ENCODE data around the gene GET3. TPM values are rescaled to one million over a fixed set of nuclear protein-coding genes. Genes with fewer than 3 reads are reported as not detected.
"Not testable (repeated sequence)": the region's sequence is repeated elsewhere in the genome, so short reads cannot be mapped to it uniquely, and the experiment has no call there.

Gene GET3
- total and polyA plus RNA-seq, 5 experiments from 2014 or later = 26.7 to 72.3 (median 46.8) TPM

DNA sequence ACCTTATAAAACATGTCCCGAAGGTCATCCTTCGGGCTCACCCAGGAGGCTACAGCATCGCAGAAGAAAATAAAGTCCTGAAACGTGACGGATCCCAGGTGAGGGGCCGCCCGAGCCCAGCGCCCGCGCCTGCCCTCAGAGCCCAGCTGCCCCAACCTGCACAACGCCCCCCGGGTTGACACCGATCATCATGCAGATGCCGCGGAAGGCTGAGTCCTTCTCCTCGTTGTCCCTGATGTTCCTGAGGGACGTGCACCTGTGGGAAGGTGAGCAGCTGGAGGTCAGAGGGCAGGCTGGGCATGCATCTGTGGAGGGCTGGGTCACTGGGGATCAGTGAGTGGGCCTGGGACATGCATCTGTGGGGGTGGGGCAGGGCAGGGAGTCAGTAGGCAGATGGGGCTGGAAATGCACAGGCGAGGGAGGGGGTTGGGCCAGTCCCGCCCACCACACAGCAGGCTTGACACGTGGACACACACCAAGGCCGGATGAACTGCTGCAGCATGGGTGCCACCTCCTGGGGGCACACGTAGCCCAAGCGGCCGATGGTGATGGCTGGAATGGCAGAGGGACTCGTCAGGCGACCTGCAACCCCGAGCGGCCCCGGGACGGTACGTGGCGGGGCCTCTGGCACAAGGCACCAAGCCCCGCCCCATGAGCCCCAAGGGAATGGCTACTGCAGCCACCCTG lies 35.6 kb upstream of the GET3 start:
- no peak for DNase-seq
- H3K9me3 Mint-ChIP-seq = no peaks in the 10 kb centered on the region
- no peaks in the 10 kb centered on the region for H3K27me3 Mint-ChIP-seq
- peaks cover 0 to 48% (median 12%) of the 10 kb centered on the region in 3 donors for H3K36me3 Mint-ChIP-seq
- peaks cover 1 to 6% (median 5%) of the 10 kb centered on the region in 4 donors for H3K4me1 Mint-ChIP-seq
- POLR2A ChIA-PET = no interaction called here
- H3K4me3 Mint-ChIP-seq = no peak overlapping the region
- no peak for ATAC-seq
- H3K27ac Mint-ChIP-seq = no peak overlapping the region

DNA sequence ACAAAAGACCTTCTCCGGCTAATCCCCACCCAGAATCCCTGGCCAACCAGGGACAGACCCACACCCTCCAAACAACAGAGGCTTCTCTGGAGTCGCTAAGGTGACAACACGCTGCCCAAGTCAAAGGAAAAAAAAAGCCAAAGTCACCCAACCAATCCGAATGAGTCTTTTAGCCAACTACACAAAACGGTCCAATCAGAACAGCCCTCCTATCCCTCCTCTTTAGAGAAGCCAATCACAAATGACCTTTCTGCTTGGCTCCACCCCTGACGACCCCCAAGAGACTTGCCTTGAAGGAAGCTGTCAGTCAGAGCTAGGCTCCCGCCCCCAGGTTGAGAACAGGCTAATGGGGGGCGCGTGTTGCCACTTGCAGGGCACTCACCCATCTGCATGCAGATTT lies 34.3 kb upstream of the GET3 start:
- ATAC-seq (peak in 1 of 2 donors; percentile 42), DNase-seq (peak in 2 of 10 donors; percentile 21 to 31)
- H3K27ac Mint-ChIP-seq = peak overlapping the region in 1 of 10 donors; percentile 35
- H3K4me1 Mint-ChIP-seq = peaks cover 0 to 4% (median 2%) of the 10 kb centered on the region in 4 donors
- no peaks in the 10 kb centered on the region for H3K27me3 Mint-ChIP-seq
- no peaks in the 10 kb centered on the region for H3K9me3 Mint-ChIP-seq
- H3K4me3 Mint-ChIP-seq = peak overlapping the region in 1 of 10 donors; percentile 14
- peaks cover 0 to 56% (median 12%) of the 10 kb centered on the region in 3 donors for H3K36me3 Mint-ChIP-seq
- POLR2A ChIA-PET = no interaction called here

DNA sequence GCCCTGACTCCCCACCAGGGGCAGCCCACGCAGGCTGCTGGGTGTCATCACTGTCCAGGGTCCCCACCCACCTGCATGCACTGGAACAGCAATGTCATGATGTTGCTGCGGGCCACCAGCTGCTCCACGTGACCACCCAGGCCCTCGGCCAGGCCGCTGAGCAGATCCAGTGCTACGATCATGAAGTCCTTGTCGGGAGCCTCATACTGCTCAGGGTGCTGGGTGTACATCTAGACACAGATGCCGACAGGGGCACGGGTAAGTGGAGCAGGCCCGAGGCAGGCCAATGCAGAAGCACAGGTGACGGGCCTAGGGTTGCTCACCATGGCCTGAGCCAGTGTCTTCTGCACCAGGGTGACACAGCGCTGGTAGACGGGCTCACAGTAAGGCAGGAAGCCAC lies 32.1 kb upstream of the GET3 start:
- DNase-seq = no peak
- H3K36me3 Mint-ChIP-seq = peaks cover 0 to 72% (median 12%) of the 10 kb centered on the region in 3 donors
- ATAC-seq = no peak
- POLR2A ChIA-PET = no interaction called here
- peaks cover 0 to 2% (median 0%) of the 10 kb centered on the region in 4 donors for H3K4me1 Mint-ChIP-seq
- H3K27me3 Mint-ChIP-seq = no peaks in the 10 kb centered on the region
- no peaks in the 10 kb centered on the region for H3K9me3 Mint-ChIP-seq
- H3K27ac Mint-ChIP-seq = no peak overlapping the region
- H3K4me3 Mint-ChIP-seq = no peak overlapping the region

DNA sequence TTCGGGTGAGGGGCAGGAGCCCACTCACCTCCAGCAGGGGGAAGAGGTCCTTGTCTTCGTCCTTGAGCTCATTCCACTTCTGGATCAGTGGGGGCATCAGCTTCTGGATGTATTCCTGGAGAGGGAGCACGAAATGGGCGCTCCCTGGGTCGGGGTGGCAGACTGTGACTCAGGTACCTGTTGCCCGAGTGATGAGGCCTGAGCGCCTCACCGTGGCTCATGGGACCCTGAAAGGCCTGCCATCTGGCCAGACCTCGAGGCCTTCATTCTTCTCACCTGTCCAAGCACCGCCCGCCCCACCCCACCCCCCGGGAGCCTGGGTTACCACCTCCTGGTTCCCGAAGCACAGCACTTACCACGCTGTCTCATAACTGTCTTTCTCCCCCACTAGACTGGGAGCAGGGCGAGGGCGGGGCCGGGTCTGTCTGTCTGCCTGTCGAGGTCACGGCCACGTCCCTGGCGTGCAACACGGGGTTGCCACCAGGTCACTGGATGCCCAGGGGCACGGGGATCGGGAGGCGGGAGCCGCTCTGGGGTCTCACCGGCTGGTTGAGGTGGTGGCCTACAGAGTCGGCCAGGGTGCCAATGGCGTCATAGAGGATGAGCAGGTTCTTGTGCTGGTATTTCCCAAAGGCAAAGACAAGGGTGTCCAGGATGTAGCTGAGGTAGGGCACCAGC lies 31.5 kb upstream of the GET3 start:
- POLR2A ChIA-PET = no interaction called here
- Mint-ChIP-seq H3K4me1 (peaks cover 0 to 2% (median 0%) of the 10 kb centered on the region in 4 donors), H3K4me3 (no peak overlapping the region), H3K36me3 (peaks cover 0 to 76% (median 15%) of the 10 kb centered on the region in 3 donors), H3K9me3 (no peaks in the 10 kb centered on the region), H3K27me3 (no peaks in the 10 kb centered on the region), H3K27ac (peak overlapping the region in 2 of 10 donors; percentile 34 to 62)
- DNase-seq (peak in 1 of 10 donors; percentile 40), ATAC-seq (no peak)

DNA sequence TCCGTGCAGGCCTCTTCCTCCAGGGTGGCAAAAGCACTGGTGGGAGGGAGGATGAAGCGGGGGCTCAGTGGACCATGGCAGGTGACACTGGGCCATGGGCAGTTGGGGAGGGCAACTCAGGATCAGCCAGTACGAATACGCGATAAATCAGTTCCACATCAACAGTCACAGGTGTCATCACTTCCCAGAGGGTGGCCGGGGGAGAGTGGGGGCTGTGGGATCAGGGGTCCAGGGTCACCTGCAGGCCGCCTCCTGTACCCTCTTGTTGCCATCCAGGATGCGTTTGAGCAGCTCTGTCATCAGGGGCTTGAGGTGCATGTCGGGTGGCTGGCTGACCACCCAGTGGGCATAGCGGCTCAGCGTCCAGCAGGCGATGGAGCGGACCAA lies 31.0 kb upstream of the GET3 start:
- H3K27ac Mint-ChIP-seq = peak overlapping the region in 1 of 10 donors; percentile 34
- H3K9me3 Mint-ChIP-seq = no peaks in the 10 kb centered on the region
- POLR2A ChIA-PET = interaction anchor here (0.9 kb wide), 1 partner anchor 10 kb away, joined by 4 read pairs; the partner anchor contains the start of gene FBXW9
- no peak overlapping the region for H3K4me3 Mint-ChIP-seq
- H3K36me3 Mint-ChIP-seq = peaks cover 0 to 76% (median 15%) of the 10 kb centered on the region in 3 donors
- DNase-seq (peak in 1 of 10 donors; percentile 57), ATAC-seq (no peak)
- H3K27me3 Mint-ChIP-seq = no peaks in the 10 kb centered on the region
- H3K4me1 Mint-ChIP-seq = peaks cover 0 to 2% (median 0%) of the 10 kb centered on the region in 4 donors

DNA sequence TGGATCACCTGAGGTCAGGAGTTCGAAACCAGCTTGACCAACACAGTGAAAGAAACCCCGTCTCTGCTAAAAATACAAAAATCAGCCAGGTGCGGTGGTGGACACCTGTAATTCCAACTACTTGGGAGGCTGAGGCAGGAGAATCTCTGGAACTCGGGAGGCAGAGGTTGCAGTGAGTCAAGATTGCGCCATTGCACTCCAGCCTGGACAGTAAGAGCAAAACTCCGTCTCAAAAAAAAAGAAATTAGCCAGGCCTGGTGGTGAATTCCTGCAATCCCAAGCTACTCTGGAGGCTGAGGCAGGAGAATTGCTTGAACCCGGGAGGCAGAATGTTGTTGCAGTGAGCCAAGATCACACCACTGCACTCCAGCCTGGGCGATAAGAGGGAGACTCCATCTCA lies 28.7 kb upstream of the GET3 start:
- Mint-ChIP-seq H3K9me3 (no peaks in the 10 kb centered on the region), H3K27me3 (no peaks in the 10 kb centered on the region), H3K27ac (no peak overlapping the region), H3K36me3 (peaks cover 0 to 74% (median 9%) of the 10 kb centered on the region in 3 donors), H3K4me3 (no peak overlapping the region), H3K4me1 (peaks cover 0 to 3% (median 0%) of the 10 kb centered on the region in 4 donors)
- DNase-seq (no peak), ATAC-seq (no peak)
- POLR2A ChIA-PET = interaction anchor here (0.6 kb wide), 2 partner anchors 9 to 12 kb away, joined by 3 to 4 read pairs; partner anchors contain the start of gene FBXW9

DNA sequence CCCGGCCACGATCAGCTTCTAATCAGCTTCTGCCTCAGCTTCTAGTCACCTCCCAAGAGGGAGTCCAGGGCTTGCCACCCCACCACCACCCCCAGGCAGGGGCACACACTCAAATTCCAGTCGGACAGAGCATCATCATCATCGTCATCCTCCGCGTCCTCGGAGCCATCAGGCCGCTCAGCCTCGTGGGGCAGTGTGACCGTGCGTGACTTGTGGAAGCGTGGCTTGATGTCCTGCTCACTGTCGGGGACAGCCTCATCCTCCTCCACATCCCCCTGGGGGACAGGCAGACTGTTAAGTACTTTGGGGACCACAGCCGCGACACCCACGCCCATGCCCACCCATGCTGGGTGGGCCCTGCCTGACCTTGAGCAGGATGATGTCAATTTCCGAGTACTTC lies 26.1 kb upstream of the GET3 start:
- POLR2A ChIA-PET = no interaction called here
- Mint-ChIP-seq H3K36me3 (peaks cover 0 to 74% (median 6%) of the 10 kb centered on the region in 3 donors), H3K27ac (no peak overlapping the region), H3K27me3 (no peaks in the 10 kb centered on the region), H3K4me1 (peaks cover 0 to 3% (median under 1%) of the 10 kb centered on the region in 4 donors), H3K9me3 (no peaks in the 10 kb centered on the region), H3K4me3 (no peak overlapping the region)
- DNase-seq (no peak), ATAC-seq (no peak)

DNA sequence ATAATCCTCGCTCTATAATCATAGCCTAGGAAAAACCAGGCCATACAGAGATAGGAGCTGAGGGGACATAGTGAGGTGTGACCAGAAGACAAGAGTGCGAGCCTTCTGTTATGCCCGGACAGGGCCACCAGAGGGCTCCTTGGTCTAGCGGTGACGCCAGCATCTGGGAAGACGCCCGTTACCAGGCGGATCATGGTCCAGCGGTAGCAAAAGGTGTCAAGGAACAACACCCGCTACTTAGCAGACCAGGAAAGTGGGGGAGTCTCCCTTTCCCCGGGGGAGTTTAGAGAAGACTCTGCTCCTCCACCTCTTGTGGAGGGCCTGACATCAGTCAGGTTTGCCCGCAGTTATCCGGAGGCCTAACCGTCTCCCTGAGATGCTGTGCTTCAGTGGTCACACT lies 25.2 kb upstream of the GET3 start:
- H3K9me3 Mint-ChIP-seq, H3K27me3 Mint-ChIP-seq, POLR2A ChIA-PET, H3K4me1 Mint-ChIP-seq, ATAC-seq, H3K4me3 Mint-ChIP-seq: not testable (repeated sequence)
- H3K27ac Mint-ChIP-seq = peak overlapping the region in 1 of 10 donors; percentile 43
- H3K36me3 Mint-ChIP-seq = peaks cover 0 to 73% (median 6%) of the 10 kb centered on the region in 3 donors
- DNase-seq = peak in 1 of 10 donors; percentile 4

DNA sequence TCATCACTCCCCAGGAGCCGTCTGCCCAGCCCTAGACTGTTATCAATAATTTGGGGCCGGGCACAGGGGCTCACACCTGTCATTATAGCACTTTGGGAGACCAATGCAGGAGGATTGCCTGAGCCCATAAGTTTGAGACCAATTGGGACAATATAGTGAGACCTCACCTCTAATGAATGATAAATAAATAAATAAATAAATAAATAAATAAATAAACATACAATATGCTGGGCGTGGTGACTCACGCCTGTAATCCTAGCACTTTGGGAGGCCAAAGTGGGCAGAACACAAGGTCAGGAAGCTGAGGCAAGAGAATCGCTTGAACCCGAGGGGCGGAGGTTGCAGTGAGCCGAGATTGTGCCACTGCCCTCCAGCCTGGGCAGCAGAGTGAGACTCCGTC lies 24.0 kb upstream of the GET3 start:
- peaks cover 0 to 72% (median 6%) of the 10 kb centered on the region in 3 donors for H3K36me3 Mint-ChIP-seq
- not testable (repeated sequence) for H3K27ac Mint-ChIP-seq, H3K4me3 Mint-ChIP-seq, H3K9me3 Mint-ChIP-seq, H3K27me3 Mint-ChIP-seq, H3K4me1 Mint-ChIP-seq, ATAC-seq, DNase-seq
- POLR2A ChIA-PET = interaction anchor here (1.1 kb wide), 1 partner anchor 32 kb away, joined by 3 read pairs; no protein-coding TSS in a partner anchor

DNA sequence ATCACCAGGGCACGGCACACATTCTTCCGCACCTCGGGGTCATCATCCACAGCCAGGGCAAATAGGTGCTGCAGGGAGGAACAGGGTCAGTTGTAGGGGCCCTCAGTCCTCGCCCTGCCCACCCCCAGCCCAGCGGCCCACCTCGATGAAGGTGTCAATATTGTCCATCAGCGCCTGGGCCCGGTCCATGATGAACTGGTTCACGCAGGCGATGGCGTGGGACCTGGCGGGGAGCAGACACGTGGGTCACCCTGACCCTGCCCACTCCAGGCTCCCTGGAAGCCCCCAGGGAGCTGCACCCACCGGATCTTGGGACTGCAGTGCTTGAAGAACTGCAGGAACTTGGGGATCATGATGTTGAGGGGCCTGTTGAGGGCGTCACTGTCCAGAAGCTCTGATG lies 22.2 kb upstream of the GET3 start:
- H3K4me3 Mint-ChIP-seq = no peak overlapping the region
- ATAC-seq (no peak), DNase-seq (no peak)
- no peak overlapping the region for H3K27ac Mint-ChIP-seq
- H3K4me1 Mint-ChIP-seq = peaks cover 9 to 18% (median 12%) of the 10 kb centered on the region in 4 donors
- H3K27me3 Mint-ChIP-seq = no peaks in the 10 kb centered on the region
- H3K36me3 Mint-ChIP-seq = peaks cover 0 to 71% (median 6%) of the 10 kb centered on the region in 3 donors
- POLR2A ChIA-PET = no interaction called here
- no peaks in the 10 kb centered on the region for H3K9me3 Mint-ChIP-seq

DNA sequence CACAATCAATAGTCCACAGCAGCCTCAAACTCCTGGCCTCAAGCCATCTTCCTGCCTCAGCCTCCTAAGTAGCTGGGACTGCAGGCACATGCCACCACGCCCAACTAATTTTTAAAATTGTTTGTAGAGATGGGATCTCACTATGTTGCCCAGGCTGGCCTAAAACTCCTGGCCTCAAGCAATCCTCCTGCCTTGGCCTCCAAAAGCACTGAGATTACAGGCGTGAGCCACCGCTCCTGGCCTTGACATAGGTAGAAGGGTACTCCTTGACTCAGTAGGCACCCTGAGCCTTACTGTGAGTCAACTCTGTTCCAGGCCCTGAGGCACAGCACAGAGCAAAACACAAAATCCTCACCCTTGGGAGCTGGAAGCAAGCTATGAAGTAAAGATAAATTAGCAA lies 21.4 kb upstream of the GET3 start:
- Mint-ChIP-seq H3K9me3 (no peaks in the 10 kb centered on the region), H3K36me3 (peaks cover 0 to 62% (median 3%) of the 10 kb centered on the region in 3 donors), H3K4me1 (peaks cover 15 to 25% (median 18%) of the 10 kb centered on the region in 4 donors), H3K4me3 (peak overlapping the region in 1 of 10 donors; percentile 67), H3K27ac (peak overlapping the region in 1 of 10 donors; percentile 48), H3K27me3 (no peaks in the 10 kb centered on the region)
- no peak for DNase-seq
- POLR2A ChIA-PET = interaction anchor here (0.6 kb wide), 1 partner anchor 66 kb away, joined by 3 read pairs; no protein-coding TSS in a partner anchor
- no peak for ATAC-seq

DNA sequence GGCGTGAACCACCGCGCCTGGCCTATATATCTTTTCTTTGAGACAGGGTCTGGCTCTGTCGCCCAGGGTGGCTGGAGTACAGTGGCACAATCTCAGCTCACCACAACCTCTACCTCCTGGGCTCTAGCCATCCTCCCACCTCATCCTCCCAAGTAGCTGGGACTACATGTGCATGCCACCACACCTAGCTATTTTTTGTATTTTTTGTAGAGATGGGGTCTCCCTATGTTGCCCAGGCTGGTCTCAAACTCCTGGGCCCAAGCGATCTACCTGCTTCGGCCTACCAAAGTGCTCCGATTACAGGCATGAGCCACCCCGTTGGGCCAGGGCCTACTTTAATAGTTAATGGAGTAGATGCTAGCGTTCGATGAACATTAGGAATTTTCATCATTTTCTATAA lies 17.0 kb upstream of the GET3 start:
- no peak for ATAC-seq
- no peaks in the 10 kb centered on the region for H3K9me3 Mint-ChIP-seq
- no peak for DNase-seq
- H3K27me3 Mint-ChIP-seq = no peaks in the 10 kb centered on the region
- H3K27ac Mint-ChIP-seq = peak overlapping the region; percentile 74 to 96 (median 88)
- POLR2A ChIA-PET = interaction anchor here (0.5 to 8.7 kb wide), 5 partner anchors 15 to 177 kb away, joined by 4 to 158 read pairs (median 7); partner anchors contain the start of genes DHPS, GET3 and TRIR
- peak overlapping the region; percentile 79 to 90 (median 84) for H3K4me3 Mint-ChIP-seq
- peaks cover 31 to 51% (median 47%) of the 10 kb centered on the region in 4 donors for H3K4me1 Mint-ChIP-seq
- H3K36me3 Mint-ChIP-seq = peaks cover 0 to 32% (median 0%) of the 10 kb centered on the region in 3 donors

Data from naive thymus-derived CD8-positive, alpha-beta T cell (primary cell).